ENCODE results near the gene STIMATE. TPM values are rescaled to one million over a fixed set of nuclear protein-coding genes. Genes with fewer than 3 reads are reported as not detected.
A peak's percentile ranks its signal among the peaks of the same experiment; 100 is the strongest.

The STIMATE gene
- total RNA-seq, 4 donors from 2014 or later: 15.0 to 22.1 (median 18.7) TPM

GRCh38 chr3:52856666-52857065 lies 40.7 kb downstream of the STIMATE start:
- no peaks in the 10 kb centered on the region for H3K27me3 ChIP-seq
- TF ChIP-seq, protein P1, sequence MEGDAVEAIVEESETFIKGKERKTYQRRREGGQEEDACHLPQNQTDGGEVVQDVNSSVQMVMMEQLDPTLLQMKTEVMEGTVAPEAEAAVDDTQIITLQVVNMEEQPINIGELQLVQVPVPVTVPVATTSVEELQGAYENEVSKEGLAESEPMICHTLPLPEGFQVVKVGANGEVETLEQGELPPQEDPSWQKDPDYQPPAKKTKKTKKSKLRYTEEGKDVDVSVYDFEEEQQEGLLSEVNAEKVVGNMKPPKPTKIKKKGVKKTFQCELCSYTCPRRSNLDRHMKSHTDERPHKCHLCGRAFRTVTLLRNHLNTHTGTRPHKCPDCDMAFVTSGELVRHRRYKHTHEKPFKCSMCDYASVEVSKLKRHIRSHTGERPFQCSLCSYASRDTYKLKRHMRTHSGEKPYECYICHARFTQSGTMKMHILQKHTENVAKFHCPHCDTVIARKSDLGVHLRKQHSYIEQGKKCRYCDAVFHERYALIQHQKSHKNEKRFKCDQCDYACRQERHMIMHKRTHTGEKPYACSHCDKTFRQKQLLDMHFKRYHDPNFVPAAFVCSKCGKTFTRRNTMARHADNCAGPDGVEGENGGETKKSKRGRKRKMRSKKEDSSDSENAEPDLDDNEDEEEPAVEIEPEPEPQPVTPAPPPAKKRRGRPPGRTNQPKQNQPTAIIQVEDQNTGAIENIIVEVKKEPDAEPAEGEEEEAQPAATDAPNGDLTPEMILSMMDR (IDR thresholded peaks at IDR 0.05): no peak
- no peak for TF ChIP-seq POLR2A (IDR thresholded peaks at IDR 0.05)
- H3K4me1 ChIP-seq: no peaks in the 10 kb centered on the region
- no peak overlapping the region for H3K27ac ChIP-seq
- DNase-seq: no peak
- no peaks in the 10 kb centered on the region for H3K9me3 ChIP-seq
- no peak overlapping the region for H3K4me3 ChIP-seq (replicated peaks in 1 of 3)
- peaks cover 7% of the 10 kb centered on the region in 2 donors for H3K36me3 ChIP-seq
- intact Hi-C loops (cut with DNase I): no loop called here
- WGBS, 2 donors: 91 to 93% methylated on average over 5 of the region's 5 CpGs

DNA sequence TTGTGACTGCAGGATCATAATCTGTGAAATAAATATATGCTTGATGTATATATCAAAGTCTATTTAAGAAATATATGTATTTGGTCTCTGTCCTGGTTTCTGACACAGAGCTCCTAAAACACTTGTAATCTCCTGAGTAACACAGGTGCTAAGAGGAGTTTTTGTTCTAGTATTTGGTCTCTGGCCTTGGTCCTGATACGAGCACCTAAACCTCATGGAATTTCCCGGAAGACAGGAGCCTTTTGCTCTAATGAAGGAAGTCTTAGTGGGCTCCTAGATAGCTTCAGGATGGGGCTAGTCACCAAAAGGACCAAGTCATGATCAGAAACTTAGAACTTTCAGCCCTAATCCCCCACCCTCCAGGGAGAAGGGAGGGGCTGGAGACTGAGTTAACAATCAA lies 43.3 kb downstream of the STIMATE start:
- Histone ChIP-seq H3K4me3 (replicated peaks in 1 of 3) (no peak overlapping the region), H3K4me1 (no peaks in the 10 kb centered on the region), H3K36me3 (peaks cover 7 to 17% of the 10 kb centered on the region in 2 donors), H3K9me3 (no peaks in the 10 kb centered on the region), H3K27me3 (no peaks in the 10 kb centered on the region), H3K27ac (no peak overlapping the region)
- DNase-seq: no peak
- intact Hi-C loops (cut with DNase I): no loop called here
- WGBS, 2 donors: 94 to 97% methylated on average over 2 of the region's 2 CpGs
- TF ChIP-seq, protein P1 (IDR thresholded peaks at IDR 0.05): no peak
- no peak for TF ChIP-seq POLR2A (IDR thresholded peaks at IDR 0.05)

DNA sequence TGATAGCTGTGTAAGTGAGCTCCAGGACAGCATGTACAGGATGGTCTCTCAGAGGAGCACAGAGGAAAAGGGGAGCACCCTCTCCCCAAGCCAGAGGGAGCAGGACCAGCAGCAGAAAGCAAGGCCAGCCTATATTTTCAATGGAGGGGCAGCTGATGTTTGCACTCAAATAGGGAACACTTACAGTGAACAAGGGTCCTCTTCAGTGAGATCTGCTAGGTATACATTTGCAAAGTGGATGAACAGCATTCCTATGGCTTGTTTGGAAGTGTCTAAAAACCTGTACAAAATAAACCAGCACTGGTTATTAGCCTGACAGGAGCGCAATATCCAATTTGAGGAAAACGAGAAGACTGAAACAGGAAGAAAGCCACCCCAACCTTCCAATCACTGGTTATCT lies 44.9 kb downstream of the STIMATE start:
- 65 to 89% methylated on average over 2 of the region's 2 CpGs for WGBS, 2 donors

GRCh38 chr3:52851348-52851747 lies 46.0 kb downstream of the STIMATE start:
- peaks cover 0 to 4% of the 10 kb centered on the region in 2 donors for H3K4me1 ChIP-seq
- no peaks in the 10 kb centered on the region for H3K27me3 ChIP-seq
- DNase-seq: peak in 1 of 2 donors; percentile 22
- intact Hi-C loops (cut with DNase I): no loop called here
- H3K4me3 ChIP-seq (replicated peaks in 1 of 3): no peak overlapping the region
- no peak overlapping the region for H3K27ac ChIP-seq
- 79 to 95% methylated on average over 2 to 3 of the region's 3 CpGs for WGBS, 2 donors
- TF ChIP-seq POLR2A (IDR thresholded peaks at IDR 0.05): no peak
- TF ChIP-seq, protein P1 (IDR thresholded peaks at IDR 0.05): peak in 4 of 6 experiments; percentile 28 to 59 (median 52)
- H3K9me3 ChIP-seq: no peaks in the 10 kb centered on the region
- H3K36me3 ChIP-seq: peaks cover 7 to 30% of the 10 kb centered on the region in 2 donors

More for the DNA sequence above, 44.9 kb downstream of the STIMATE start:
- Histone ChIP-seq H3K4me1 (no peaks in the 10 kb centered on the region), H3K36me3 (peaks cover 7 to 28% of the 10 kb centered on the region in 2 donors), H3K9me3 (no peaks in the 10 kb centered on the region), H3K27me3 (no peaks in the 10 kb centered on the region), H3K27ac (no peak overlapping the region), H3K4me3 (replicated peaks in 1 of 3) (no peak overlapping the region)
- no peak for TF ChIP-seq POLR2A (IDR thresholded peaks at IDR 0.05)
- TF ChIP-seq, protein P1 (IDR thresholded peaks at IDR 0.05): no peak
- DNase-seq: no peak
- intact Hi-C loops (cut with DNase I): no loop called here

GRCh38 chr3:52849656-52850055 lies 47.7 kb downstream of the STIMATE start:
- intact Hi-C loops (cut with DNase I): no loop called here
- Histone ChIP-seq H3K4me1 (peaks cover 4 to 21% of the 10 kb centered on the region in 2 donors), H3K27me3 (no peaks in the 10 kb centered on the region), H3K27ac (no peak overlapping the region), H3K4me3 (replicated peaks in 1 of 3) (no peak overlapping the region), H3K36me3 (peaks cover 6 to 30% of the 10 kb centered on the region in 2 donors), H3K9me3 (no peaks in the 10 kb centered on the region)
- WGBS, 2 donors: 97 to 98% methylated on average over 15 of the region's 15 CpGs
- TF ChIP-seq, protein P1 (IDR thresholded peaks at IDR 0.05): no peak
- no peak for TF ChIP-seq POLR2A (IDR thresholded peaks at IDR 0.05)
- DNase-seq: no peak
